Lower leg skin (tissue), 4 donors: ENCODE data around the gene TRIM25. TPM values are rescaled to one million over a fixed set of nuclear protein-coding genes. Genes with fewer than 3 reads are reported as not detected.

Experiments used
- DNase-seq, 2 donors: peaks; one replicate each; pipeline ENCODE4 v3.0.0-alpha.2; 2019; ENCODE audit warnings: low spot score in 2 of 2
- H3K4me3 ChIP-seq: fragments of 200-600 bp; sonication (generic); 2 replicates; pipeline ENCODE4 v1.5.1; 2017; ENCODE audit warnings: mild to moderate bottlenecking, low read depth; ENCODE audit not compliant: poor library complexity, severe bottlenecking
- POLR2A ChIP-seq, 2 donors: fragments of 450-650 bp; IDR thresholded peaks; one replicate each; pipeline ENCODE4 v1.6.1; 2016 to 2017; ENCODE audit warnings: antibody characterized with exemption in 2 of 2, mild to moderate bottlenecking in 1 of 2, moderate library complexity in 1 of 2
- WGBS, 2 donors: methylation state at CpG; one replicate each; pipeline ENCODE4 v1.1.5; 2018; 5-methylcytosine and 5-hydroxymethylcytosine counted together
- intact Hi-C: fragments of 100-400 bp; cut with DNase I; formaldehyde crosslinking; loops from one replicate; pipeline ENCODE4 v1.15.0; 2023; ENCODE audit warnings: low total_unique reads
- total RNA-seq, 4 donors: library from RNA; depleted of rRNA; stranded (reverse); fragments of >200 nt; gene quantifications; one replicate each; pipeline ENCODE4 v1.1.0, GENCODE V29; 2016
- TF ChIP-seq, protein P1 (sequence below), 3 donors: fragments of 450-650 bp; IDR thresholded peaks; one replicate each; pipeline ENCODE4 v1.5.1; 2016; ENCODE audit warnings: antibody characterized with exemption in 3 of 3, mild to moderate bottlenecking in 3 of 3, moderate library complexity in 2 of 3

TRIM25 gene
- total RNA-seq, 4 donors from 2014 or later = 28.5 to 37.9 (median 34.5) TPM

DNA sequence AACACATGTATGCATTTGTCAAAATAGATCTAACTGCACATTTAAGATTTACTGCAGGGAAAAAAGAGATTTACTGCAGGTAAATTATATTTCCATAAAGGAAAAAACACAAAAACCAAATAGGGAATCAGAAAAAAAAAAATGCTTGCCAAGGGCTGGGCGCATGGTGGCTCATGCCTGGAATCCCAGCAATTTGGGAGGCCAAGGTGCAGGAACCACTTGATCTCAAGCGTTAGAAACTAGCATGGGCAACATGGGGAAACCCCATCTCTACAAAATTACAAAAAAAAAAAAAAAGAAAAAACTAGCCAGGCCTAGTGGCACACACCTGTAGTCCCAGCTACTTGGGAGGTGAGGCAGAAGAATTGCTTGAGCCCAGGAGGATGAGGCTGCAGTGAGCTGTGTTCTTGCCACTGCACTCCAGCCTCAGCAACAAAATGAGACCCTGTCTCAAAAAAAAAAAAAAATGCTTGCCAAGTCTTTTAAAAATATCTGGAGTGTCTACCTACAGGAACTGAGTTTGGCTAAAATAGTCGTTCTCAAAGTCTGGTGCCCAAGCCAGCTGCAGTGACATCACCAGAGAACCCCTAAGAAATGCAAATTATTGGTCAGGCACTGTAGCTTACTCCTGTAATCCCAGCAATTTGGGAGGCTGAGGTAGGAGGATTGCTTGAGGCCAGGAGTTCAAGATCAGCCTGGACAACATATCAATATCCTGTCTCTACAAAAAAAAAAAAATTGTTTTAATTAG, 17.5 kb downstream of the TRIM25 start:
- intact Hi-C loops = no loop called here
- TF ChIP-seq, protein P1, sequence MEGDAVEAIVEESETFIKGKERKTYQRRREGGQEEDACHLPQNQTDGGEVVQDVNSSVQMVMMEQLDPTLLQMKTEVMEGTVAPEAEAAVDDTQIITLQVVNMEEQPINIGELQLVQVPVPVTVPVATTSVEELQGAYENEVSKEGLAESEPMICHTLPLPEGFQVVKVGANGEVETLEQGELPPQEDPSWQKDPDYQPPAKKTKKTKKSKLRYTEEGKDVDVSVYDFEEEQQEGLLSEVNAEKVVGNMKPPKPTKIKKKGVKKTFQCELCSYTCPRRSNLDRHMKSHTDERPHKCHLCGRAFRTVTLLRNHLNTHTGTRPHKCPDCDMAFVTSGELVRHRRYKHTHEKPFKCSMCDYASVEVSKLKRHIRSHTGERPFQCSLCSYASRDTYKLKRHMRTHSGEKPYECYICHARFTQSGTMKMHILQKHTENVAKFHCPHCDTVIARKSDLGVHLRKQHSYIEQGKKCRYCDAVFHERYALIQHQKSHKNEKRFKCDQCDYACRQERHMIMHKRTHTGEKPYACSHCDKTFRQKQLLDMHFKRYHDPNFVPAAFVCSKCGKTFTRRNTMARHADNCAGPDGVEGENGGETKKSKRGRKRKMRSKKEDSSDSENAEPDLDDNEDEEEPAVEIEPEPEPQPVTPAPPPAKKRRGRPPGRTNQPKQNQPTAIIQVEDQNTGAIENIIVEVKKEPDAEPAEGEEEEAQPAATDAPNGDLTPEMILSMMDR (IDR thresholded peaks at IDR 0.05) = no peak
- TF ChIP-seq POLR2A (IDR thresholded peaks at IDR 0.05) = no peak
- DNase-seq = no peak

DNA sequence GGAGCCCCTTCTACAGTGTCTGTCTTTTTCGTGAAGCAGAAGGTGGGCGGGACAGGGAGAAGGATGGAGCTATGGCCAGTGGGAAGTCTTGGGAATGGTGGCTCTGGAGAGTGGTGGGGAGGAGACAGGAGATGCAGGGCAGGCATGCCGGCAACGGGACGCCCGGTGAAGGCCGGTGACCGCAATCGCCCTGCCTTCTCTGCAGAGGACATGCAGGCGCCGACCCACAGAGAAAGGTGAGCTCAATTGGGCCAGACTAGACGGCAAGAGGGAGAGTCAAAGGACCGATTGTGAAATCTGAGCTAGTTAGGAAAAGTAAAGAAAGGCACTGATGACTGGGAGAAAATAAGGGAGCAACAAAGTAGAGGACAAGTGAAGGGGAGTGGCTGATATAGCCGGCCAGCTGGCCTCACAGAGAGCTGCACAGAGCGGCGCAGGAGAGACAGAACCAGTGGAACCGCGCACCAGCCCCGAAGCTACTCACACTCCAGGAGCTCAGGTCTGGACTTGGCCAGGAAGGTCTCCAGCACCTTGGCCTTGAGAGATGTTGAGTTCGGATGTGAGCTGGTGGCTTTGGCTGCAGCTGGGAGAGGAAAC, 18.9 kb downstream of the TRIM25 start:
- no peak for TF ChIP-seq POLR2A (IDR thresholded peaks at IDR 0.05)
- TF ChIP-seq, protein P1 (IDR thresholded peaks at IDR 0.05) = no peak
- intact Hi-C loops = no loop called here
- DNase-seq = no peak
- no peak overlapping the region for H3K4me3 ChIP-seq
- WGBS, 2 donors = 89% methylated on average over 20 of the region's 20 CpGs

More for the DNA sequence above, 17.5 kb downstream of the TRIM25 start:
- H3K4me3 ChIP-seq = no peak overlapping the region
- WGBS, 2 donors = 66 to 73% methylated on average over 3 of the region's 3 CpGs

DNA sequence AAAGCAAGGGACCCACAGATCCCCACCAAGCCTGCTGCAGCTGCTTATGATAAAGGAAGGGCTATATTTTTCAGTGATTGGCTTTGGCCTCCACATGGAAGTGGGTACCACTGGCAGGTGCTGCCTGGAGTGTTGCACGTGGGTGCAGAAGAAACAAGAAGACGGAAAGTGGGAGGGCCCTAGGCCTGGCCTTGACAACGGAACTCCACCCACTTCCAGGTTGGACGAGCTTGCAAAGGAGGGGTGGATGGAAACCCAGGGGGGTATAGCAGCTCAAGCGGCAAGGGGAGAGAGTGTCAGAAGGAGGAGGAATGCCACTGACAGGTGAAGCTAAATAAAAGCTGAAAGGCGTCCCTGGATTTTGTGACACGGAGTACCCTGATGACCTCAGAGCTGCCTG, 20.3 kb downstream of the TRIM25 start:
- intact Hi-C loops = no loop called here
- no peak overlapping the region for H3K4me3 ChIP-seq
- TF ChIP-seq, protein P1 (IDR thresholded peaks at IDR 0.05) = no peak
- TF ChIP-seq POLR2A (IDR thresholded peaks at IDR 0.05) = no peak
- WGBS, 2 donors = 87% methylated on average over 7 of the region's 7 CpGs
- no peak for DNase-seq

DNA sequence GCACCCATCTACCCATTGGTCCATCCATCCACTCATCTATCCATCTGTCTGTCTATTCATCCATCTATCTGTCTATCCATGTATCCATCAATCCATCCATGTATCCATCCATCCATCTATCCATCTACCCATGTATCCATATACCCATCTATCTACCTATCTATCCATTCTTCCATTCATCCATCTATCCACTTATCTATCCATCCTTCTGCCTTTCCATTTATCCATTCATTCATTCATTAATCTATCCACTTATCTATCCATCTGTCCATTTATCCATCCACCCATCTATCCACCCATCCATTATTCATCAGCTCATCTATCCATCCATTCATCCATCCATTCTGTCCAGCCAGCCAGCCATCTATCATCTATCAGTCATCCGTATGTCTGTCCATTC, 21.5 kb downstream of the TRIM25 start:
- intact Hi-C loops = no loop called here
- H3K4me3 ChIP-seq = no peak overlapping the region
- DNase-seq = no peak
- WGBS, 2 donors = 100% methylated on average over 1 of the region's 1 CpG
- TF ChIP-seq, protein P1 (IDR thresholded peaks at IDR 0.05) = no peak
- TF ChIP-seq POLR2A (IDR thresholded peaks at IDR 0.05) = no peak

DNA sequence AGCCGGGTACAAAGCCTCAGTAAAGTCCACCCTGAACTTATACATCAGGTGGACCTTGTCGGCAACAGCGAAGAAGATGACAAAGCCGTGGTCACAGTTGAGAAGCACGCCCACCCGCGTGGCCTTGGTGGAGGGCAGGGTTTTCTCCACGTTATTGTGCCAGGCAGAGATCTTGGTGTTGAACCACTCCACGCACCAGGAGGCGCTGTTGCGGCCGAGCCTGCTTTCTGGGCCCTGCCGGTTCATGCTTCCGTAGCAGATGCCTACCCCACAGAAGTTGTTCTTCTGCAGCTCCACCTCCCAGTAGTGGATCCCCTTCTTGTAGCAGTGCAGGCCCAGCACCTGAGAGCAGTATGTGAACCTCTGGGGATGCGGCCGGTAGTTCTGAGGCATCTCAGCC, 22.1 kb downstream of the TRIM25 start:
- intact Hi-C loops = no loop called here
- 79 to 84% methylated on average over 10 to 16 of the region's 16 CpGs for WGBS, 2 donors
- DNase-seq = peak in 1 of 2 donors; percentile 89
- H3K4me3 ChIP-seq = no peak overlapping the region
- TF ChIP-seq POLR2A (IDR thresholded peaks at IDR 0.05) = no peak
- TF ChIP-seq, protein P1 (IDR thresholded peaks at IDR 0.05) = no peak
